GM12874 (cell line): Measurements from ENCODE around the gene ESF1.

ENCODE experiments used
- CTCF ChIP-seq: IDR thresholded peaks from 2 replicates; pipeline ENCODE4 v1.5.1; 2011; ENCODE audit warnings: low read depth, mild to moderate bottlenecking, control low read depth, low read length, moderate library complexity; ENCODE audit not compliant: insufficient read depth

Gene ESF1

DNA sequence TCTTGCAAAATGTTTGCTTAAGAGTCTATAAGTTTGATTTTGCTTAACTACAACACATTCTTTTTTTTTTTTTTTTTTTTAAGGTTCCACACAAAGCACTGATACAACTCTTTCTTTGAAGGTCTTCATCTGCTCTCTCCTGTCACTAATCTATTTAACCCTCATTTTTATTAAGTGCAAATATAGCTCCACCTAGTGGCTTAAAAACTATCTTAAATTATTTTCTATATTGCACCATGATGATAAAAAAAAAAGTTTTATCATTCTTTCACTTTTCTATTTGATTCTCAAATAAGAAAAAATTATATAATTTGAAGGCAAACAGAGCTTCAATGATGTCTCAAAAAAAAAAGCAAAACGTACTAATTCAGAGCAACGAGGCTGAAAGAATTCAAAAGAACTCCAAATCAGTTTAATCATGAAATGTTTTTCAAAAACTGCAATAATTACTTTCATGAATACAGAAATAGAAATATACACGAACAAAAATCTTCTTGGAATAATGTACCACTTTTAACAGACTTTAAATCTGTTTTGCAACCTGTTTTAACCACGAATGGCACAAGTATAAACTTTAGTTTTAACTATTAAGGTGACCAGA, 12.8 kb downstream of the ESF1 start:
- TF ChIP-seq CTCF: no peak

DNA sequence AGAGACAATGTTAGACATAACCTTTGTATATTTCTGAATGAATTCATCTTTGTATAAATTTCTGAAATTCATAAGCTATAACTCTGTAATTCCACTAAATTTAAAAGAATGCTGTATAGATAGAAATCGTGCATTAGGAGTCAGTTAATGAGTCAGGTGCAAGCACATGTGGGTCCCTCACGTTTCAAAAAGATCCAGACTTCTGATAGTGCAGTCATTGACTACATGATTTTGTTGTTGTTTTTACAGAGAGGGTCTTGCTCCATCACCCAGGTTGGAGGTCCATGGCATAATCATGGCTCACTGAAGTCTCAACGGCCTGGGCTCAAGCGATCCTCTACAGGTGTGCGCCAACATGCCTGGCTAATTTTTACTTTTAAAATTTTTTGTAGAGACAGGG, 14.6 kb downstream of the ESF1 start:
- no peak for TF ChIP-seq CTCF

DNA sequence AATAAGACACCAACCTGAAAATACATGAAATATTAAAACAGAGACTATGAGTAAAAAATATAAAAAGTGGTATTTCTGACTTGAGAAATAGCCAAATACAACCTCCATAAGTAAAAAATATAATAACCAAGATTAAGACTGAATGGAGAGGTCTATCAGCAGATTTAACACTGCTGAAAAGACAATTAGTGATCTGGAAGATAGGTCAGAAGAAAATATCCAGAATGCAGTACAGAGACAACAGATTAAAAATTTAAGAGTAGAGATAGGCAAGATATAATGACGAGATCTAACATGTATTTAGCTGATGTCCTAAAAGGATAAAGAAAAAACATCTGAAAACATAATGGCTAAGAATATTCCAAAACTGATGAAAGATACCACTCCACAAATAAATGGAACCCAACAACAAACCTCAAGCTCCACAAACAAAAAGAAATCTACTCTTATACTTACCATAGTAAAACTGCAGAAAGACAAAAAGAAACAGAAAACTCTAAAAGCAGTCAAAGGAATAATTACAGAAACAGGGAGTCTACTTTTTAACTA, 18.8 kb downstream of the ESF1 start:
- TF ChIP-seq CTCF: no peak

GRCh38 chr20:13765299-13765698, 19.4 kb downstream of the ESF1 start:
- no peak for TF ChIP-seq CTCF

- no peak for TF ChIP-seq CTCF
Measured at GRCh38 chr20:13758884-13759283, 25.8 kb downstream of the ESF1 start.

- TF ChIP-seq CTCF: no peak
Measured at GRCh38 chr20:13756551-13756950, 28.2 kb downstream of the ESF1 start.

- no peak for TF ChIP-seq CTCF
Measured at GRCh38 chr20:13755809-13756208, 28.9 kb downstream of the ESF1 start.
